VCaP (cell line): ENCODE results near the gene CASK.

ENCODE experiments used
- H3K27ac ChIP-seq: fragments of 450-650 bp; 2 replicates; pipeline ENCODE4 v1.5.1; 2017
- TF ChIP-seq, protein P1 (sequence below): fragments of 450-650 bp; conservative IDR thresholded peaks from 2 replicates; pipeline ENCODE4 v1.5.1; 2017; ENCODE audit warnings: mild to moderate bottlenecking, moderate library complexity

CASK gene

DNA sequence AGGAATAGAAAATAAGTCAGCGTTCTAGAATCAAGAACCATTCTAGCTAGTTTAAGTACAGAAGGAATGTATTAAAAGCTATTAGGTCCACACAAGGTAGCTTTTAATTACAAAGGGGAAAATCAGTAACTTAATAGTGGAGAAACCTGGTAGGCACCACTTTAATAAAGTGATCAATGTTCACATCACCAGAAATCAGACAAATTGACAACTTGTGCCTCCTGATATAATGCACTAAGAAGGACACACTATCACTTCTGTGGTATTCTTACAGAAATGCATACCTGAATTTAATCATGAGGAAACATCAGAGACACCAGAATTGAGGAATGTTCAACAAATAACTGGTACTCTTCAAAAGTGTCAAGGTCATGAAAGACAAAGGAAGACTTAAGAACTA, 421.4 kb downstream of the CASK start:
- H3K27ac ChIP-seq, result no peak overlapping the region
- TF ChIP-seq, protein P1, sequence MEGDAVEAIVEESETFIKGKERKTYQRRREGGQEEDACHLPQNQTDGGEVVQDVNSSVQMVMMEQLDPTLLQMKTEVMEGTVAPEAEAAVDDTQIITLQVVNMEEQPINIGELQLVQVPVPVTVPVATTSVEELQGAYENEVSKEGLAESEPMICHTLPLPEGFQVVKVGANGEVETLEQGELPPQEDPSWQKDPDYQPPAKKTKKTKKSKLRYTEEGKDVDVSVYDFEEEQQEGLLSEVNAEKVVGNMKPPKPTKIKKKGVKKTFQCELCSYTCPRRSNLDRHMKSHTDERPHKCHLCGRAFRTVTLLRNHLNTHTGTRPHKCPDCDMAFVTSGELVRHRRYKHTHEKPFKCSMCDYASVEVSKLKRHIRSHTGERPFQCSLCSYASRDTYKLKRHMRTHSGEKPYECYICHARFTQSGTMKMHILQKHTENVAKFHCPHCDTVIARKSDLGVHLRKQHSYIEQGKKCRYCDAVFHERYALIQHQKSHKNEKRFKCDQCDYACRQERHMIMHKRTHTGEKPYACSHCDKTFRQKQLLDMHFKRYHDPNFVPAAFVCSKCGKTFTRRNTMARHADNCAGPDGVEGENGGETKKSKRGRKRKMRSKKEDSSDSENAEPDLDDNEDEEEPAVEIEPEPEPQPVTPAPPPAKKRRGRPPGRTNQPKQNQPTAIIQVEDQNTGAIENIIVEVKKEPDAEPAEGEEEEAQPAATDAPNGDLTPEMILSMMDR, result no peak

DNA sequence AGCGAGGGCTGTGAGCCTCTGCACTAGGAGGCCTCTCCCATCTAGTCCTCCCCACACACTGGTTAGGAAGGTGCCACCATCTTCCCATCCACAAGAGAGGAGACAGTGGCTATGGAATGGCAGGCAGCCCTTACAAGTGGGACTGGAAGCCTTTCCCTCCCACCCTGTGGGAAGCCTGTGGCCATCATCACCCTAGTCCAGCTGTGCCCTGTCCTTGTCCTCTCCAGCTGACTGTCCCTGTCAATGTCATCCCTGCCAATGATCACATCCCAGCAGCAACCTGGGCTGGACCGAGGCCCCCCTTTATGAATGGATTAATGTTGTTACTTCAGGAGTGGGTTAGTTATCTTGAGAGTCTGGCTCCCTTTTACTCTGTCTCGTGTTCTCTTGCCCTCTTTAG, 423.4 kb downstream of the CASK start:
- H3K27ac ChIP-seq, result no peak overlapping the region
- TF ChIP-seq, protein P1, result no peak

DNA sequence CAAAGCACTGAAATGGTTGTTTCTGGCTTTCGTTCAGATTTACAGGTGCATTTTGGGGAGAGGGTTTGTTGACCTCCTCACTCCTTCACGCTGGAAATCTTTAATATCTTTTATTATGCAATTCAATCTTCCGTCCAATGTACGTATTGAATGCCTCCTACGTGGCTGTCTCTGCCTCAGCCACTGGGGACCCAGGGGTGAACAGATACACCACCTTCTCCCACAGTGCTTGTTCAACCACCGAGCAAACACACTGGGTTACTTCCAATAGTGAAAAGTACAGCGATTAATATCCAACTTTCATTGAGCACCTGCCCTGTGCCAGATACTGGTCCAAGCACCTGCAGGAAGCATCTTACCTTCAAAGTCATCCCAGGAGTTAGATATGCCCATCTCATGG, 424.2 kb downstream of the CASK start:
- H3K27ac ChIP-seq, result no peak overlapping the region
- TF ChIP-seq, protein P1, result no peak

DNA sequence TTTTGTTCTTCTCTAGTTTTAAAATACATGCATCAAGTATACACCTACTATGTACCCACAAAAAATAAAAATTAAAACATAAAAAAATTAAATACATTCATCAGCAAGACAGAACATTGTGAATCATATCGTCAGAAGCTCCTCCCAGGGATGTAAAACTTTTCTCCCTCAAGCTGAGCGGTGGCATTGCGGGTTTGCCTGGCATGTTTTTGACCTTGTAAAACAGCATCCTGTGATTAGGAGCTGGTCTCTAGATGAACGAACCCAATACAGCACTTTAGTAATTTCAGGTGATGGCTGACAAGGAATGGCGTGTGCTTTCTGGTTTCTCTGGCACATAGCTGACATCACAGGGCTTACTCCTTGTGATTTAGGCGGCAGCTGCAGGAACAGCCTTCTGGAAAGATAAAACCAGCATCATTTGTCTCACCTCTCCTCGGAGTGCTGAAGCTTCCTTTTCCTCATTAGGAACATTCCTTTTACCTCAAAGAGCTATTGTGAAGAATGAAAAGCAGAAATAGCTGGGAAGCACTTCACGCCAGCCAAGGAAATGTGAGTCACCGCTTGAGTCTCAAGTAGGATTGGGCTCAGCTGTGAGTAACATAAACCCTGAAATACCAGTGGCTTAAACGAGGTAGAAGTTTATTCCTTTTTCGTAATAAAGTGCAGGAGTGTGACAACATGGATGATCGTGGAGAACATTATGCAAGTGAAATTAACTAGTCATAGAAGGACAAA, 431.9 kb downstream of the CASK start:
- TF ChIP-seq, protein P1, result no peak
- no peak overlapping the region for H3K27ac ChIP-seq

DNA sequence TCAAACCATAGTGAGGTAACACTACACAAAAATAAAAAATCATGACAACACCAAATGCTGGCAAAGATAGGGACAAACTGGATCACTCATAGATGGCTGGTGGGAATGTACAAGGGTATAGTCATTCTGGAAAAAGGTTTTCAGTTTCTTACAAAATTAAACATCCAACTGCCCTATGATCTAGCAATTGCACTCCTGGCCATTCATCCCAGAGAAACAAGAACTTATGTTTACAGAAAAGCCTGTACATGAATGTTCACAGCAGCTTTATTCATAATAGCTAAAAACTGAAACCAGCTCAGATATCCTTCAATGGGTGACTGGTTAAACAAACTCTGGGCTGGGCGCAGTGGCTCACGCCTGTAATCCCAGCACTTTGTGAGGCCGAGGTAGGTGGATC, 432.9 kb downstream of the CASK start:
- TF ChIP-seq, protein P1, result no peak
- no peak overlapping the region for H3K27ac ChIP-seq

DNA sequence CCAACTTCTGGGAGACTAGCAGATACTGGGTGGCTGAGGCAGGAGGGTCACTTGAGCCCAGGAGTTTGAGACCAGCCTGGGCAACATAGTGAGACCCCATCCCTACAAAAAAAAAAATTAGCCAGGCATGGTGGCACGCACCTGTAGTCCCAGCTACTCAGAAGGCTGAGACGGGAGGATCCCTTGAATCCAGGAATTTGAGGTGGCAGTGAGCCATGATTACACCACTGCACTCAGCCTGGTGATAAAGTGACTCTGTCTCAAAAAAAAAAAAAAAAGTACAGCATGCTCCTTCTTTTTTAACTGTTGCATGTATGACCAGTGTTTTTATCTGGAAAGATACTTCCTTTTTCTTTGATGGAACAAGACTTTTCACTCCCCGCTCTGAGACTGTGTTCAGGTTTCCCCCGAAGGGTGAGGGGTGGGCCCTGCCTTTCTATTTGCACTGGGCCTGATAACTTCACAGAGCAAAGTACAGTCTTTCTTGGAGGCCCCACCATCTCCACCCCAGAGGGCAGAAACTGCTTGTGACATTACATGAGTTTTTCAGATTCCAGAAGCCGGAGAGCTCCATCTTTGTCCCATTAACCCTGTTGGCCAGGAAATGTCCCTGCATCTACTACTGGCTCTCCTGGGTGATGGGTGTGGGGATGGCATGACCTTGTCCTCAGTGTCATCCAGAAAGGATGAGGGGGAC, 441.1 kb downstream of the CASK start:
- TF ChIP-seq, protein P1, result no peak
- H3K27ac ChIP-seq, result no peak overlapping the region

DNA sequence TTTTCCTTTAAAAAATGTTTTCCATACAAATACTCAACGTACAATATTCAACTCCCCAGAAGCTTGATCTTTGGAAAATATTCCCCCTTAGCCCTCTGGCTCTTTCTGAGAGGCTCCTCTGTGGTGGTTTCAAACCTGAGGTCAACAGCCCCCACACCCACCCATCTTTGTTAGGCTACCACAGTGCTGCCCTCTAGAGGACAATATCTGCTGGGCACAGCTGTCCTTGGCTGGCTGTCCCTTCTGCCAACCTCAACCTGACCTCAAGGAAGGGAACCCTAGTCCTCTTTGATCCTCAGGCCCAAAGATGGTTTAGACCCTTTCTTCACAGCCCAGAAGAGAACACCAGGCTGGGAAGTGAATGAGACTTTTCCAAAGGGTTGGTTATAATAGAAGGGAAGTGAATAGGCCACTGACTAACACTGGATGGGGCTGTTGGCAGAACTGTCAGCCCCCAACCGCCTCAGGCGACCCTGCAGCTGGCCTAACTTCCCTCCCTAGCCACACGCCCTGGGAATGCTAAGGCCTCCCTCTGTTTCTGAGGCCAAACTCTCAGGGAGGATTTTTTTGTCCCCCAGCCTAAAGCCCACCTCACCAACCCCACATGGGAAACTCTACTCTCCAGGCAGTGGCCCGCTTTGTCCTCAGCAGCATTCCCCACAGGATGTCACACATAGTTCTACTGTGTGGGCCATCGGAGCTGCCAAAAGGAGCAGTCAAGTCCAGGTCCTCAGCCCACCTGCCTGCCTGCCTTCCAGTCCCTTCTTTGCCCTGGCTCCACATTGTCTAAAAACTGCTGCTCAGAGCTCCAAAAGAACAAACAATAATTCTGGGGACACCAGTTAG, 441.9 kb downstream of the CASK start:
- TF ChIP-seq, protein P1, result no peak
- H3K27ac ChIP-seq, result no peak overlapping the region
